Keratinocyte (primary cell): ENCODE data around the gene OPRL1. TPM values are rescaled to one million over a fixed set of nuclear protein-coding genes. Genes with fewer than 3 reads are reported as not detected.

Experiments used
- DNase-seq: peaks from one replicate; pipeline ENCODE4 v3.0.0-alpha.2; 2011; ENCODE audit warnings: low read depth, missing footprints, low spot score
- FAIRE-seq: peaks from 2 replicates; lab custom pipeline; 2011; peaks lifted over from hg19 to GRCh38; lab: Jason Lieb, UNC
- H2AFZ ChIP-seq: 2 replicates; pipeline ENCODE4 v1.6.0; 2012; ENCODE audit warnings: low read length, control low read depth, inconsistent platforms; ENCODE audit not compliant: control insufficient read depth
- H3K27ac ChIP-seq: 2 replicates; pipeline ENCODE4 v1.5.1; 2011; ENCODE audit warnings: low read length; ENCODE audit not compliant: control insufficient read depth, insufficient read depth
- H3K27me3 ChIP-seq: 3 replicates; pipeline ENCODE4 v1.6.0; 2011; ENCODE audit warnings: low read length; ENCODE audit not compliant: control insufficient read depth, insufficient read depth; ENCODE audit errors: extremely low read depth
- H3K36me3 ChIP-seq, 2 experiments: 2 replicates in 1 of 2; 3 replicates in 1 of 2; pipeline ENCODE4 v1.5.1; 2011; ENCODE audit warnings: low read length in 2 of 2, mild to moderate bottlenecking in 1 of 2; ENCODE audit not compliant: control insufficient read depth in 2 of 2, insufficient read depth in 2 of 2; ENCODE audit errors: extremely low read depth in 1 of 2
- H3K4me1 ChIP-seq: 3 replicates; pipeline ENCODE4 v1.5.1; 2011; ENCODE audit warnings: low read length; ENCODE audit not compliant: control insufficient read depth, insufficient read depth; ENCODE audit errors: extremely low read depth
- H3K4me2 ChIP-seq: 3 replicates; pipeline ENCODE4 v1.6.0; 2011; ENCODE audit warnings: low read depth, low read length; ENCODE audit not compliant: control insufficient read depth, insufficient read depth; ENCODE audit errors: extremely low read depth
- H3K4me3 ChIP-seq, 3 experiments: fragments of 200-600 bp in 1 of 3; sonication (generic) in 1 of 3; 2 replicates in 2 of 3; 3 replicates in 1 of 3; pipeline ENCODE4 v1.5.1; 2011 to 2016; ENCODE audit warnings: low read length in 3 of 3, mild to moderate bottlenecking in 3 of 3, control low read depth in 2 of 3, inconsistent platforms in 1 of 3, low read depth in 1 of 3, mixed read lengths in 1 of 3, mixed run types in 1 of 3, moderate library complexity in 1 of 3; ENCODE audit not compliant: control insufficient read depth in 2 of 3, insufficient read depth in 2 of 3; ENCODE audit errors: extremely low read depth in 1 of 3
- H3K79me2 ChIP-seq: 2 replicates; pipeline ENCODE4 v1.6.0; 2012; ENCODE audit warnings: low read length; ENCODE audit not compliant: control insufficient read depth, insufficient read depth
- H3K9ac ChIP-seq: 3 replicates; pipeline ENCODE4 v1.6.0; 2011; ENCODE audit warnings: low read length; ENCODE audit not compliant: control insufficient read depth, insufficient read depth; ENCODE audit errors: extremely low read depth
- H3K9me1 ChIP-seq: 3 replicates; pipeline ENCODE4 v1.6.0; 2011; ENCODE audit warnings: low read length; ENCODE audit not compliant: control insufficient read depth, insufficient read depth; ENCODE audit errors: extremely low read depth
- H3K9me3 ChIP-seq: 2 replicates; pipeline ENCODE4 v1.5.1; 2012; ENCODE audit warnings: low read depth, low read length; ENCODE audit not compliant: control insufficient read depth
- H4K20me1 ChIP-seq: 3 replicates; pipeline ENCODE4 v1.6.0; 2011; ENCODE audit warnings: low read length; ENCODE audit not compliant: control insufficient read depth, insufficient read depth; ENCODE audit errors: extremely low read depth
- EZH2 ChIP-seq: IDR thresholded peaks from one replicate; pipeline ENCODE4 v1.6.1; 2012; ENCODE audit warnings: inconsistent platforms, mild to moderate bottlenecking, low read length, moderate library complexity
- dilution Hi-C: fragments of 300-500 bp; cut with MboI; formaldehyde crosslinking; loops from one replicate; pipeline ENCODE4 v1.7.0; 2020; ENCODE audit warnings: low sequenced_read_pairs; ENCODE audit not compliant: extremely low pct_ligation_motif_present
- polyA plus RNA-seq, 5 experiments: library from polyadenylated mRNA; depleted of rRNA in 3 of 5; stranded (reverse) in 3 of 5; stranded (forward) in 1 of 5; unstranded in 1 of 5; fragments of >200 nt; gene quantifications; 1 replicate in 1 of 5; 2 replicates in 3 of 5; 3 replicates in 1 of 5; pipeline versions ENCODE4 v1.2.1 to v1.2.3, GENCODE V29; 2011 to 2012; ENCODE audit warnings: missing spikeins in 2 of 5, low read depth in 1 of 5, low replicate concordance in 1 of 5
- TF ChIP-seq, protein P1 (sequence below), 3 experiments: IDR thresholded peaks in 1 of 3; conservative IDR thresholded peaks in 1 of 3; optimal IDR thresholded peaks in 1 of 3; 2 replicates in 2 of 3; 3 replicates in 1 of 3; pipeline versions ENCODE3 to v1.5.1; 2011; ENCODE audit warnings: low read length in 3 of 3, mild to moderate bottlenecking in 3 of 3, moderate library complexity in 2 of 3, control low read depth in 1 of 3, inconsistent platforms in 1 of 3; ENCODE audit not compliant: insufficient read depth in 2 of 3; ENCODE audit errors: extremely low read depth in 1 of 3

OPRL1 gene
- polyA plus RNA-seq, 1 donor (not counting 4 experiments of a cell fraction or from before 2014, with no cell fraction given), result 0.25 TPM

DNA sequence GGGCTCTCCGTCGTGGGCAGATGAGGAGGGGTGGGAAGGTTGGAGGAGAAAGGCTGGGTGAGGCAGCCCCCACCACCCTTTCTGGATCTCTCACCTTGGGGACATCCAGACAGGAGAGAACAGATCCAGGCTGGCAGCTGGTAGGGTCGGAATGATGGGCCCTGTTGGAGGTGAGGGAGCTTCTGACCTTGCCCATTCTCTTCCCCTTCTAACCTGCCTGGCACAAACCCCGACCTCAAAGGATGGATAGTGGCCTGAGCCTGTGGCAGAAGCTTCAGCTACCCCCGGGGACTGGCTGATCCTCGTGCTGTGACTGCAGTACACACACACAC is 33.5 kb downstream of the OPRL1 start:
- dilution Hi-C loops, result no loop called here
- H3K27ac ChIP-seq, result no peak overlapping the region
- H4K20me1 ChIP-seq, result no peaks in the 10 kb centered on the region
- H3K27me3 ChIP-seq, result peaks cover 3% of the 10 kb centered on the region
- no peak overlapping the region for H2AFZ ChIP-seq
- FAIRE-seq (no peak), DNase-seq (no peak)
- H3K4me2 ChIP-seq, result no peak overlapping the region
- no peaks in the 10 kb centered on the region for H3K4me1 ChIP-seq
- no peak overlapping the region for H3K4me3 ChIP-seq
- H3K79me2 ChIP-seq, result no peaks in the 10 kb centered on the region
- H3K36me3 ChIP-seq, result no peaks in the 10 kb centered on the region
- H3K9me1 ChIP-seq, result no peaks in the 10 kb centered on the region
- TF ChIP-seq, protein P1, sequence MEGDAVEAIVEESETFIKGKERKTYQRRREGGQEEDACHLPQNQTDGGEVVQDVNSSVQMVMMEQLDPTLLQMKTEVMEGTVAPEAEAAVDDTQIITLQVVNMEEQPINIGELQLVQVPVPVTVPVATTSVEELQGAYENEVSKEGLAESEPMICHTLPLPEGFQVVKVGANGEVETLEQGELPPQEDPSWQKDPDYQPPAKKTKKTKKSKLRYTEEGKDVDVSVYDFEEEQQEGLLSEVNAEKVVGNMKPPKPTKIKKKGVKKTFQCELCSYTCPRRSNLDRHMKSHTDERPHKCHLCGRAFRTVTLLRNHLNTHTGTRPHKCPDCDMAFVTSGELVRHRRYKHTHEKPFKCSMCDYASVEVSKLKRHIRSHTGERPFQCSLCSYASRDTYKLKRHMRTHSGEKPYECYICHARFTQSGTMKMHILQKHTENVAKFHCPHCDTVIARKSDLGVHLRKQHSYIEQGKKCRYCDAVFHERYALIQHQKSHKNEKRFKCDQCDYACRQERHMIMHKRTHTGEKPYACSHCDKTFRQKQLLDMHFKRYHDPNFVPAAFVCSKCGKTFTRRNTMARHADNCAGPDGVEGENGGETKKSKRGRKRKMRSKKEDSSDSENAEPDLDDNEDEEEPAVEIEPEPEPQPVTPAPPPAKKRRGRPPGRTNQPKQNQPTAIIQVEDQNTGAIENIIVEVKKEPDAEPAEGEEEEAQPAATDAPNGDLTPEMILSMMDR (optimal IDR thresholded peaks at IDR 0.05 in 1 of 3, IDR thresholded peaks at IDR 0.05 in 1 of 3, conservative IDR thresholded peaks at IDR 0.05 in 1 of 3; ENCODE audit: extremely low read depth in 1 of 3, insufficient read depth in 2 of 3, low read length in 3 of 3), result no peak
- TF ChIP-seq EZH2, result no peak
- no peaks in the 10 kb centered on the region for H3K9me3 ChIP-seq
- H3K9ac ChIP-seq, result no peak overlapping the region

- TF ChIP-seq, protein P1 (optimal IDR thresholded peaks at IDR 0.05 in 1 of 3, IDR thresholded peaks at IDR 0.05 in 1 of 3, conservative IDR thresholded peaks at IDR 0.05 in 1 of 3; ENCODE audit: extremely low read depth in 1 of 3, insufficient read depth in 2 of 3, low read length in 3 of 3), result no peak
- no peak for TF ChIP-seq EZH2
Observed at GRCh38 chr20:64113796-64114355, 34.0 kb downstream of the OPRL1 start.

More at GRCh38 chr20:64113796-64114355, 34.0 kb downstream of the OPRL1 start:
- Histone ChIP-seq H3K27me3 (peaks cover 3% of the 10 kb centered on the region), H3K79me2 (no peaks in the 10 kb centered on the region), H3K27ac (no peak overlapping the region), H3K9me3 (no peaks in the 10 kb centered on the region), H3K9ac (no peak overlapping the region), H3K36me3 (no peaks in the 10 kb centered on the region), H4K20me1 (no peaks in the 10 kb centered on the region), H3K4me3 (no peak overlapping the region), H3K4me1 (no peaks in the 10 kb centered on the region), H3K4me2 (no peak overlapping the region), H3K9me1 (no peaks in the 10 kb centered on the region), H2AFZ (no peak overlapping the region)
- dilution Hi-C loops, result no loop called here
- no peak for DNase-seq
- no peak for FAIRE-seq
